HG02763 (cell line): ENCODE data around the gene BLACAT1.
"Not testable (repeated sequence)": the region's sequence is repeated elsewhere in the genome, so short reads cannot be mapped to it uniquely, and the experiment has no call there.

Experiments
- ATAC-seq: cut with Tn5 transposase; IDR thresholded peaks from one replicate; pipeline ENCODE4 v1.9.1; 2021; ENCODE audit warnings: mild to moderate bottlenecking, moderate library complexity; ENCODE audit not compliant: unreplicated experiment

The BLACAT1 gene

GRCh38 chr1:205442051-205442725 is 13.7 kb downstream of the BLACAT1 start:
- ATAC-seq = no peak

- no peak for ATAC-seq
Measured at GRCh38 chr1:205441716-205442050, 14.2 kb downstream of the BLACAT1 start.

- no peak for ATAC-seq
Measured at GRCh38 chr1:205441318-205441633, 14.6 kb downstream of the BLACAT1 start.

GRCh38 chr1:205440476-205441317 is 15.1 kb downstream of the BLACAT1 start:
- no peak for ATAC-seq

GRCh38 chr1:205440121-205440475 is 15.7 kb downstream of the BLACAT1 start:
- no peak for ATAC-seq

- ATAC-seq = no peak
Measured at GRCh38 chr1:205438213-205439158, 17.4 kb downstream of the BLACAT1 start.

- no peak for ATAC-seq
Measured at GRCh38 chr1:205437570-205437969, 18.3 kb downstream of the BLACAT1 start.

GRCh38 chr1:205436776-205437410 is 19.0 kb downstream of the BLACAT1 start:
- ATAC-seq = no peak

- ATAC-seq = no peak
Measured at GRCh38 chr1:205435578-205436573, 20.0 kb downstream of the BLACAT1 start.

GRCh38 chr1:205434738-205435137 is 21.1 kb downstream of the BLACAT1 start:
- ATAC-seq = no peak

- not testable (repeated sequence) for ATAC-seq
Measured at GRCh38 chr1:205432692-205433091, 23.2 kb downstream of the BLACAT1 start.

- no peak for ATAC-seq
Measured at GRCh38 chr1:205432116-205432515, 23.7 kb downstream of the BLACAT1 start.

- ATAC-seq = no peak
Measured at GRCh38 chr1:205430696-205431305, 25.0 kb downstream of the BLACAT1 start.

GRCh38 chr1:205429762-205430695 is 25.8 kb downstream of the BLACAT1 start:
- no peak for ATAC-seq

GRCh38 chr1:205424901-205425600 is 30.8 kb downstream of the BLACAT1 start:
- no peak for ATAC-seq

- no peak for ATAC-seq
Measured at GRCh38 chr1:205423814-205424399, 31.9 kb downstream of the BLACAT1 start.

GRCh38 chr1:205422993-205423642 is 32.7 kb downstream of the BLACAT1 start:
- ATAC-seq = no peak
